A549 (cell line): ENCODE data around the gene ACTL7B. TPM values are rescaled to one million over a fixed set of nuclear protein-coding genes. Genes with fewer than 3 reads are reported as not detected.

Experiments
- ATAC-seq, 2 experiments: fragments of 200-7000 bp in 1 of 2; fragments of >200 bp in 1 of 2; cut with Nextera tagmentation in 1 of 2; cut with Tn5 transposase in 1 of 2; 3 replicates each; pipeline versions ENCODE4 v1.8.0 to v1.9.1; 2018 to 2020; ENCODE audit warnings: mild to moderate bottlenecking in 1 of 2, moderate library complexity in 1 of 2
- CTCF ChIA-PET: fragments of 300-600 bp; sonication (Branson Sonifier 250); formaldehyde crosslinking; extraction: SDS; loops from one replicate; lab custom pipeline; 2021; ENCODE audit warnings: antibody characterized with exemption, inconsistent platforms; lab: Yijun Ruan, JAX
- POLR2A ChIA-PET: fragments of 350-600 bp; formaldehyde crosslinking; extraction: SDS; loops from one replicate; lab custom pipeline; 2021; ENCODE audit warnings: antibody characterized with exemption, inconsistent platforms; lab: Yijun Ruan, JAX
- DNase-seq, 2 experiments: peaks; one replicate each; pipeline versions ENCODE4 v3.0.0 to v3.0.0-alpha.2; 2011 to 2016; ENCODE audit warnings: low read depth in 1 of 2, low spot score in 1 of 2
- FAIRE-seq: peaks from 2 replicates; lab custom pipeline; 2011; peaks lifted over from hg19 to GRCh38; lab: Jason Lieb, UNC
- H3K27ac ChIP-seq, 2 experiments: fragments of >200 bp; sonication (Bioruptor Twin); formaldehyde crosslinking; 3 replicates each; pipeline ENCODE4 v1.5.1; 2016 to 2017
- H3K4me1 ChIP-seq: fragments of >200 bp; sonication (Bioruptor Twin); formaldehyde crosslinking; 3 replicates; pipeline ENCODE4 v1.6.1; 2016
- H3K4me2 ChIP-seq: fragments of >200 bp; sonication (Bioruptor Twin); formaldehyde crosslinking; 3 replicates; pipeline ENCODE4 v1.6.1; 2016
- H3K4me3 ChIP-seq: fragments of >200 bp; sonication (Bioruptor Twin); formaldehyde crosslinking; 3 replicates; pipeline ENCODE4 v1.5.1; 2016
- H3K9me3 ChIP-seq: fragments of >200 bp; sonication (Bioruptor Twin); formaldehyde crosslinking; 3 replicates; pipeline ENCODE4 v1.6.1; 2016
- BCL3 ChIP-seq: fragments of >200 bp; sonication (Bioruptor Twin); formaldehyde crosslinking; IDR thresholded peaks from 3 replicates; pipeline ENCODE4 v1.6.1; 2016
- BHLHE40 ChIP-seq: IDR thresholded peaks from 2 replicates; pipeline ENCODE4 v1.6.1; 2012; ENCODE audit warnings: low read depth, low read length, inconsistent platforms
- CEBPB ChIP-seq, 2 experiments: fragments of >200 bp in 1 of 2; sonication (Bioruptor Twin) in 1 of 2; formaldehyde crosslinking in 1 of 2; IDR thresholded peaks; 2 replicates each; pipeline ENCODE4 v1.6.1; 2012 to 2016
- EHMT2 ChIP-seq: fragments of 200-600 bp; sonication (generic); IDR thresholded peaks from 2 replicates; pipeline ENCODE4 v1.6.1; 2016; ENCODE audit warnings: antibody characterized with exemption, low read depth, mild to moderate bottlenecking, moderate library complexity
- EP300 ChIP-seq, 2 experiments: fragments of >200 bp; sonication (Bioruptor Twin); formaldehyde crosslinking; IDR thresholded peaks; 2 replicates in 1 of 2; 3 replicates in 1 of 2; pipeline ENCODE4 v1.6.1; 2016 to 2017
- FOSL2 ChIP-seq, 2 experiments: fragments of 450-650 bp in 1 of 2; fragments of >200 bp in 1 of 2; sonication (Bioruptor Twin) in 1 of 2; formaldehyde crosslinking; IDR thresholded peaks; 2 replicates each; pipeline versions ENCODE4 v1.5.0 to v1.6.1; 2016 to 2020; ENCODE audit warnings: mild to moderate bottlenecking in 1 of 2, moderate library complexity in 1 of 2
- HEYL ChIP-seq: fragments of 250-450 bp; sonication (Bioruptor Pico); IDR thresholded peaks from 2 replicates; pipeline ENCODE4 v1.8.0; 2021; ENCODE audit warnings: mild to moderate bottlenecking, moderate library complexity
- HMGXB4 ChIP-seq: fragments of 250-450 bp; sonication (Bioruptor Pico); IDR thresholded peaks from 2 replicates; pipeline ENCODE4 v1.5.0; 2021; ENCODE audit warnings: mild to moderate bottlenecking, moderate library complexity, borderline replicate concordance
- JUNB ChIP-seq: fragments of >200 bp; sonication (Bioruptor Twin); formaldehyde crosslinking; IDR thresholded peaks from 2 replicates; pipeline ENCODE4 v1.6.1; 2016
- KDM5A ChIP-seq: fragments of 200-600 bp; sonication (generic); IDR thresholded peaks from 2 replicates; pipeline ENCODE4 v1.6.1; 2016; ENCODE audit warnings: antibody characterized with exemption, mild to moderate bottlenecking
- MAX ChIP-seq: IDR thresholded peaks from 2 replicates; pipeline ENCODE4 v1.6.1; 2012
- NPAS2 ChIP-seq: fragments of 250-450 bp; sonication (Bioruptor Pico); IDR thresholded peaks from 2 replicates; pipeline ENCODE4 v1.8.0; 2022; ENCODE audit warnings: mild to moderate bottlenecking, moderate library complexity, borderline replicate concordance
- POLR2A ChIP-seq: IDR thresholded peaks from 2 replicates; pipeline ENCODE4 v1.6.1; 2012; ENCODE audit warnings: mild to moderate bottlenecking, low read length
- POLR2AphosphoS2 ChIP-seq: conservative IDR thresholded peaks from 2 replicates; pipeline ENCODE4 v1.6.1; 2012; ENCODE audit warnings: low read length, improper control_type of control experiment, inconsistent platforms
- RAD21 ChIP-seq, 2 experiments: fragments of >200 bp in 1 of 2; sonication (Bioruptor Twin) in 1 of 2; formaldehyde crosslinking in 1 of 2; IDR thresholded peaks in 1 of 2; conservative IDR thresholded peaks in 1 of 2; 2 replicates in 1 of 2; 3 replicates in 1 of 2; pipeline ENCODE4 v1.6.1; 2012 to 2018; ENCODE audit warnings: inconsistent platforms in 1 of 2
- RFX5 ChIP-seq: fragments of 450-650 bp; IDR thresholded peaks from 2 replicates; pipeline ENCODE4 v1.7.1; 2014; ENCODE audit warnings: antibody characterized with exemption, mild to moderate bottlenecking, moderate library complexity
- RNF2 ChIP-seq: fragments of 200-600 bp; sonication (generic); IDR thresholded peaks from 2 replicates; pipeline ENCODE4 v1.6.1; 2016; ENCODE audit warnings: low read depth, mild to moderate bottlenecking, antibody characterized with exemption, moderate library complexity, borderline replicate concordance
- TP53 ChIP-seq: fragments of 250-450 bp; sonication (Bioruptor Pico); IDR thresholded peaks from 2 replicates; pipeline ENCODE4 v1.5.0; 2021; ENCODE audit warnings: mild to moderate bottlenecking, moderate library complexity
- USF2 ChIP-seq: fragments of 450-650 bp; IDR thresholded peaks from 2 replicates; pipeline ENCODE4 v1.6.1; 2014; ENCODE audit warnings: antibody characterized with exemption
- ZFP36 ChIP-seq: fragments of 450-650 bp; IDR thresholded peaks from 2 replicates; pipeline ENCODE4 v1.6.1; 2014; ENCODE audit warnings: borderline replicate concordance; ENCODE audit not compliant: partially characterized antibody
- WGBS: methylation state at CpG from one replicate; pipeline ENCODE4 v1.1.6; 2017; ENCODE audit errors: missing lambda C conversion rate; 5-methylcytosine and 5-hydroxymethylcytosine counted together
- polyA minus RNA-seq: library from RNA; depleted of rRNA, polyadenylated mRNA; stranded (reverse); fragments of >200 nt; gene quantifications from 2 replicates; pipeline ENCODE4 v1.2.3, GENCODE V29; 2011; rRNA and poly(A)+ RNA removed
- polyA plus RNA-seq, 4 experiments: library from polyadenylated mRNA; depleted of rRNA in 3 of 4; stranded (reverse); fragments of >200 nt; fragmentation: RNase III in 1 of 4; extraction: RNeasy Plus Mini Kit Qiagen cat#74134 plus additional on column Dnase treatment in 1 of 4; gene quantifications; 2 replicates in 3 of 4; 3 replicates in 1 of 4; pipeline ENCODE4 v1.2.3, GENCODE V29; 2011 to 2017
- TF ChIP-seq, protein P1 (sequence below): IDR thresholded peaks from 2 replicates; pipeline ENCODE4 v1.6.1; 2012
- TF ChIP-seq, protein P2 (sequence below): IDR thresholded peaks from 2 replicates; pipeline ENCODE4 v1.6.1; 2012; ENCODE audit warnings: low read depth, borderline replicate concordance

ACTL7B gene, protein sequence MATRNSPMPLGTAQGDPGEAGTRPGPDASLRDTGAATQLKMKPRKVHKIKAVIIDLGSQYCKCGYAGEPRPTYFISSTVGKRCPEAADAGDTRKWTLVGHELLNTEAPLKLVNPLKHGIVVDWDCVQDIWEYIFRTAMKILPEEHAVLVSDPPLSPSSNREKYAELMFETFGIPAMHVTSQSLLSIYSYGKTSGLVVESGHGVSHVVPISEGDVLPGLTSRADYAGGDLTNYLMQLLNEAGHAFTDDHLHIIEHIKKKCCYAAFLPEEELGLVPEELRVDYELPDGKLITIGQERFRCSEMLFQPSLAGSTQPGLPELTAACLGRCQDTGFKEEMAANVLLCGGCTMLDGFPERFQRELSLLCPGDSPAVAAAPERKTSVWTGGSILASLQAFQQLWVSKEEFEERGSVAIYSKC
- polyA plus RNA-seq (2011; rRNA removed) (not detected in 2 replicates), polyA plus RNA-seq (2017; fragmentation: RNase III; extraction: RNeasy Plus Mini Kit Qiagen cat#74134 plus additional on column Dnase treatment) (not detected in 3 replicates), polyA minus RNA-seq (0.10 TPM in 1 of 2 replicates, not detected in the other)
- 0.01 TPM in 2 replicates for polyA plus RNA-seq (2012; cell fraction: cytosol; rRNA removed)
- polyA plus RNA-seq (2012; cell fraction: nucleus; rRNA removed): 0.11 and 0.25 TPM in 2 replicates

- no peak for ATAC-seq
- H3K4me2 ChIP-seq: no peak within 1 kb of the TSS
- H3K9me3 ChIP-seq: no peaks in the 10 kb centered on the region
- no peak for DNase-seq
- no peaks in the 10 kb centered on the region for H3K4me1 ChIP-seq
- ChIA-PET POLR2A (no interaction called here), CTCF (interaction anchor here (0.6 to 1.3 kb wide), 2 partner anchors 59 to 95 kb away, joined by 3 read pairs; no protein-coding TSS in a partner anchor)
- TF ChIP-seq POLR2AphosphoS2: no peak
- TF ChIP-seq, protein P1, sequence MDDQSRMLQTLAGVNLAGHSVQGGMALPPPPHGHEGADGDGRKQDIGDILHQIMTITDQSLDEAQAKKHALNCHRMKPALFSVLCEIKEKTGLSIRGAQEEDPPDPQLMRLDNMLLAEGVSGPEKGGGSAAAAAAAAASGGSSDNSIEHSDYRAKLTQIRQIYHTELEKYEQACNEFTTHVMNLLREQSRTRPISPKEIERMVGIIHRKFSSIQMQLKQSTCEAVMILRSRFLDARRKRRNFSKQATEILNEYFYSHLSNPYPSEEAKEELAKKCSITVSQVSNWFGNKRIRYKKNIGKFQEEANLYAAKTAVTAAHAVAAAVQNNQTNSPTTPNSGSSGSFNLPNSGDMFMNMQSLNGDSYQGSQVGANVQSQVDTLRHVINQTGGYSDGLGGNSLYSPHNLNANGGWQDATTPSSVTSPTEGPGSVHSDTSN: no peak
- no peak for TF ChIP-seq EHMT2
- TF ChIP-seq ZFP36: no peak
- no peak for TF ChIP-seq POLR2A
- no peak for TF ChIP-seq FOSL2 (IDR thresholded peaks at IDR 0.05)
- TF ChIP-seq FOSL2 (CRISPR knock-in tag; IDR thresholded peaks at IDR 0.05): no peak
- TF ChIP-seq CEBPB (IDR thresholded peaks at IDR 0.05): no peak
- TF ChIP-seq, protein P2, sequence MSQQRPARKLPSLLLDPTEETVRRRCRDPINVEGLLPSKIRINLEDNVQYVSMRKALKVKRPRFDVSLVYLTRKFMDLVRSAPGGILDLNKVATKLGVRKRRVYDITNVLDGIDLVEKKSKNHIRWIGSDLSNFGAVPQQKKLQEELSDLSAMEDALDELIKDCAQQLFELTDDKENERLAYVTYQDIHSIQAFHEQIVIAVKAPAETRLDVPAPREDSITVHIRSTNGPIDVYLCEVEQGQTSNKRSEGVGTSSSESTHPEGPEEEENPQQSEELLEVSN: no peak
- TF ChIP-seq NPAS2 (CRISPR knock-in tag): no peak
- no peak for TF ChIP-seq RFX5
- no peak for TF ChIP-seq JUNB
- TF ChIP-seq RNF2: no peak
- TF ChIP-seq KDM5A: no peak
- TF ChIP-seq MAX: no peak
- TF ChIP-seq BHLHE40: no peak
- TF ChIP-seq HEYL (CRISPR knock-in tag): no peak
- TF ChIP-seq HMGXB4 (CRISPR knock-in tag): no peak
- TF ChIP-seq TP53: no peak
- no peak for TF ChIP-seq RAD21 (conservative IDR thresholded peaks at IDR 0.05 in 1 of 2, IDR thresholded peaks at IDR 0.05 in 1 of 2)
- FAIRE-seq: no peak
- H3K4me3 ChIP-seq: no peak within 1 kb of the TSS
- 61% methylated on average over 5 of the region's 7 CpGs for WGBS
- no peak within 1 kb of the TSS for H3K27ac ChIP-seq
Measured at GRCh38 chr9:108855888-108856287, at the start of gene ACTL7B. ACTL7B (minus strand) TSS chr9:108855986; CDS start chr9:108855930, 56 bp downstream.

DNA sequence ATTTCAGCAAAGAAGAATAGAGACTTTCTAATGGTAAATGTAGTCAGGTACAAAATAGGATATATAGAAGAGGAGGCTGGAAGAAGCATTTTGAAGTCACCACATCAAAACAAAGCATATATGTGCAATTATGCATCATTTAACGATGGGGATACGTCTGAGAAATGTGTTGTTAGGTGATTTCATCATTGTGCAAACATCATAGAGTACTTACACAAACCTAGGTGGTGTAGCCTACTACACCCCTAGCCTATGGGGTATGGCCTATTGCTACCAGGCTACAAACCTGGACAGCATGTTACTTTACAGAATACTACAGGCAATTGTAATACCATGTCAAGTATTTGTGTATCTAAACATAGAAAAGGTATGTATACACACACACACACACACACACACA lies 49.7 kb upstream of the ACTL7B start:
- TF ChIP-seq EP300 (IDR thresholded peaks at IDR 0.05) (no peak), BHLHE40 (no peak), USF2 (no peak), BCL3 (no peak)
- TF ChIP-seq, protein P1: no peak
- ATAC-seq: no peak
- ChIA-PET POLR2A (no interaction called here), CTCF (no interaction called here)
- 71% methylated on average over 2 of the region's 2 CpGs for WGBS
- no peak for DNase-seq
- H3K27ac ChIP-seq: no peak overlapping the region
- H3K4me2 ChIP-seq: no peak overlapping the region
- no peaks in the 10 kb centered on the region for H3K4me1 ChIP-seq
- H3K4me3 ChIP-seq: no peak overlapping the region
- FAIRE-seq: no peak
- H3K9me3 ChIP-seq: no peaks in the 10 kb centered on the region
